Glutamatergic neuron (in vitro differentiated cells): ENCODE measurements around the gene GFRA4. TPM values are rescaled to one million over a fixed set of nuclear protein-coding genes. Genes with fewer than 3 reads are reported as not detected.

Experiments used
- DNase-seq: peaks from one replicate; pipeline ENCODE4 v3.0.0; 2022
- H3K27ac Mint-ChIP-seq: one replicate; pipeline ENCODE4 v1.8.0; 2020; ENCODE audit warnings: mild to moderate bottlenecking, mixed read lengths, inconsistent platforms; ENCODE audit not compliant: unreplicated experiment
- H3K27me3 Mint-ChIP-seq: one replicate; pipeline ENCODE4 v1.8.0; 2020; ENCODE audit warnings: mild to moderate bottlenecking, moderate library complexity, mixed read lengths, inconsistent platforms; ENCODE audit not compliant: unreplicated experiment
- H3K36me3 Mint-ChIP-seq: one replicate; pipeline ENCODE4 v1.8.0; 2020; ENCODE audit warnings: mild to moderate bottlenecking, mixed read lengths, inconsistent platforms; ENCODE audit not compliant: unreplicated experiment
- H3K4me1 Mint-ChIP-seq: one replicate; pipeline ENCODE4 v1.8.0; 2020; ENCODE audit warnings: mild to moderate bottlenecking, low read depth, mixed read lengths, inconsistent platforms; ENCODE audit not compliant: unreplicated experiment
- H3K4me3 Mint-ChIP-seq: one replicate; pipeline ENCODE4 v1.8.0; 2020; ENCODE audit warnings: mild to moderate bottlenecking, mixed read lengths, inconsistent platforms; ENCODE audit not compliant: unreplicated experiment
- H3K9me3 Mint-ChIP-seq: one replicate; pipeline ENCODE4 v1.8.0; 2020; ENCODE audit warnings: mild to moderate bottlenecking, moderate library complexity, mixed read lengths, inconsistent platforms; ENCODE audit not compliant: unreplicated experiment
- CTCF ChIP-seq: fragments of 200-600 bp; sonication (generic); IDR thresholded peaks from one replicate; pipeline ENCODE4 v1.5.0; 2021; ENCODE audit not compliant: partially characterized antibody, unreplicated experiment
- long read RNA-seq: library from polyadenylated mRNA; unstranded; transcript quantifications from one replicate; pipeline ENCODE4 v2.0.0, GENCODE V29; 2020; ENCODE audit not compliant: unreplicated experiment
- total RNA-seq: library from RNA; stranded (reverse); fragmentation: NEBNext Ultra II Directional; extraction: Animal tissue kit (Norgen Biotek cat#: 25700); gene quantifications from one replicate; pipeline ENCODE4 v1.2.1, GENCODE V29; 2021; ENCODE audit not compliant: unreplicated experiment

The GFRA4 gene
- total RNA-seq = not detected
- long read RNA-seq = 0 reads

GRCh38 chr20:3663031-3663701 is at the start of gene GFRA4:
Gene GFRA4 (minus strand): TSS chr20:3663399. CDS start chr20:3663399, 0 bp downstream.
- H3K4me1 Mint-ChIP-seq = peaks cover 8% of the 10 kb centered on the region
- no peak within 1 kb of the TSS for H3K27ac Mint-ChIP-seq
- H3K4me3 Mint-ChIP-seq = no peak within 1 kb of the TSS
- H3K36me3 Mint-ChIP-seq = no peaks in the 10 kb centered on the region
- DNase-seq = no peak
- H3K27me3 Mint-ChIP-seq = peaks cover 20% of the 10 kb centered on the region
- peaks cover 6% of the 10 kb centered on the region for H3K9me3 Mint-ChIP-seq
- no peak for TF ChIP-seq CTCF

- no peaks in the 10 kb centered on the region for H3K36me3 Mint-ChIP-seq
- peaks cover 5% of the 10 kb centered on the region for H3K9me3 Mint-ChIP-seq
- DNase-seq = no peak
- H3K4me1 Mint-ChIP-seq = no peaks in the 10 kb centered on the region
- peaks cover 8% of the 10 kb centered on the region for H3K27me3 Mint-ChIP-seq
- no peak for TF ChIP-seq CTCF
- no peak within 1 kb of the TSS for H3K4me3 Mint-ChIP-seq
- H3K27ac Mint-ChIP-seq = no peak within 1 kb of the TSS
Observed at GRCh38 chr20:3712279-3712873, 49.2 kb upstream of the GFRA4 start, which contains the start of gene SIGLEC1. Gene SIGLEC1 (minus strand): TSS chr20:3712600. CDS start chr20:3707128, 5,472 bp downstream.

- TF ChIP-seq CTCF = no peak
- no peaks in the 10 kb centered on the region for H3K4me1 Mint-ChIP-seq
- H3K9me3 Mint-ChIP-seq = peaks cover 5% of the 10 kb centered on the region
- H3K36me3 Mint-ChIP-seq = no peaks in the 10 kb centered on the region
- peaks cover 7% of the 10 kb centered on the region for H3K27me3 Mint-ChIP-seq
- H3K4me3 Mint-ChIP-seq = no peak overlapping the region
- H3K27ac Mint-ChIP-seq = no peak overlapping the region
- no peak for DNase-seq
Observed at GRCh38 chr20:3711484-3711941, 48.3 kb upstream of the GFRA4 start.

GRCh38 chr20:3710703-3711483 is 47.7 kb upstream of the GFRA4 start:
- DNase-seq = peak; percentile 88
- no peaks in the 10 kb centered on the region for H3K36me3 Mint-ChIP-seq
- peaks cover 7% of the 10 kb centered on the region for H3K27me3 Mint-ChIP-seq
- no peak overlapping the region for H3K27ac Mint-ChIP-seq
- TF ChIP-seq CTCF = peak; percentile 99
- no peaks in the 10 kb centered on the region for H3K4me1 Mint-ChIP-seq
- no peak overlapping the region for H3K4me3 Mint-ChIP-seq
- H3K9me3 Mint-ChIP-seq = peaks cover 5% of the 10 kb centered on the region
